Cardiac muscle cell (in vitro differentiated cells and primary cell): ENCODE data around the gene LRRC74A. TPM values are rescaled to one million over a fixed set of nuclear protein-coding genes. Genes with fewer than 3 reads are reported as not detected.

Source experiments
- DNase-seq, 2 donors: peaks; one replicate each; pipeline versions ENCODE4 v3.0.0 to v3.0.0-alpha.2; 2010 to 2017; ENCODE audit warnings: low read depth in 1 of 2, low spot score in 1 of 2
- H3K27ac ChIP-seq: fragments of 200-600 bp; sonication (generic); 2 replicates; pipeline ENCODE4 v1.5.1; 2016
- H3K27me3 ChIP-seq: fragments of 200-600 bp; sonication (generic); 2 replicates; pipeline ENCODE4 v1.6.0; 2016; ENCODE audit warnings: control low read depth
- H3K36me3 ChIP-seq: fragments of 200-600 bp; sonication (generic); 2 replicates; pipeline ENCODE4 v1.5.1; 2016; ENCODE audit warnings: control low read depth
- H3K4me1 ChIP-seq: fragments of 200-600 bp; sonication (generic); 2 replicates; pipeline ENCODE4 v1.8.1; 2017; ENCODE audit warnings: low read depth, mild to moderate bottlenecking, mixed run types
- H3K4me3 ChIP-seq: fragments of 200-600 bp; sonication (generic); 2 replicates; pipeline ENCODE4 v1.5.1; 2016; ENCODE audit warnings: mild to moderate bottlenecking
- H3K9me3 ChIP-seq: fragments of 200-600 bp; sonication (generic); 2 replicates; pipeline ENCODE4 v1.5.1; 2017; ENCODE audit warnings: low read depth, mild to moderate bottlenecking, control low read depth
- CTCF ChIP-seq: IDR thresholded peaks from 2 replicates; pipeline ENCODE4 v1.5.1; 2012; ENCODE audit warnings: low read depth, mild to moderate bottlenecking, low read length
- polyA plus RNA-seq: library from polyadenylated mRNA; unstranded; fragments of >200 nt; fragmentation: Nextera tagmentation; extraction: Ambion mirVana; gene quantifications from 2 replicates; pipeline ENCODE4 v1.2.1, GENCODE V29; 2016
- total RNA-seq: library from RNA; depleted of rRNA; stranded (reverse); fragments of >200 nt; gene quantifications from 2 replicates; pipeline ENCODE4 v1.2.3, GENCODE V29; 2016

Gene LRRC74A
- total and polyA plus RNA-seq, 2 experiments from 2014 or later, result not detected

GRCh38 chr14:76793324-76793723 is 32.9 kb upstream of the LRRC74A start:
- TF ChIP-seq CTCF, result no peak

GRCh38 chr14:76793956-76794355 is 32.3 kb upstream of the LRRC74A start:
- Histone ChIP-seq H3K27me3 (no peaks in the 10 kb centered on the region), H3K36me3 (peaks cover 35% of the 10 kb centered on the region), H3K9me3 (no peaks in the 10 kb centered on the region), H3K27ac (no peak overlapping the region), H3K4me1 (no peaks in the 10 kb centered on the region), H3K4me3 (no peak overlapping the region)
- TF ChIP-seq CTCF, result no peak
- DNase-seq, result no peak

More at GRCh38 chr14:76793324-76793723, 32.9 kb upstream of the LRRC74A start:
- Histone ChIP-seq H3K27me3 (no peaks in the 10 kb centered on the region), H3K9me3 (no peaks in the 10 kb centered on the region), H3K4me1 (no peaks in the 10 kb centered on the region), H3K4me3 (no peak overlapping the region), H3K27ac (no peak overlapping the region), H3K36me3 (peaks cover 37% of the 10 kb centered on the region)
- no peak for DNase-seq

GRCh38 chr14:76806446-76806845 is 19.8 kb upstream of the LRRC74A start:
- Histone ChIP-seq H3K27me3 (no peaks in the 10 kb centered on the region), H3K4me3 (no peak overlapping the region), H3K4me1 (peaks cover 13% of the 10 kb centered on the region), H3K27ac (no peak overlapping the region), H3K36me3 (peaks cover 41% of the 10 kb centered on the region), H3K9me3 (no peaks in the 10 kb centered on the region)
- TF ChIP-seq CTCF, result no peak
- no peak for DNase-seq

GRCh38 chr14:76808011-76808410 is 18.2 kb upstream of the LRRC74A start:
- H3K4me3 ChIP-seq, result no peak overlapping the region
- TF ChIP-seq CTCF, result no peak
- H3K9me3 ChIP-seq, result no peaks in the 10 kb centered on the region
- H3K27ac ChIP-seq, result no peak overlapping the region
- no peaks in the 10 kb centered on the region for H3K27me3 ChIP-seq
- H3K4me1 ChIP-seq, result peaks cover 15% of the 10 kb centered on the region
- DNase-seq, result no peak
- peaks cover 39% of the 10 kb centered on the region for H3K36me3 ChIP-seq

GRCh38 chr14:76808990-76809389 is 17.2 kb upstream of the LRRC74A start:
- Histone ChIP-seq H3K4me3 (no peak overlapping the region), H3K27ac (no peak overlapping the region), H3K36me3 (peaks cover 31% of the 10 kb centered on the region), H3K4me1 (peaks cover 15% of the 10 kb centered on the region), H3K27me3 (no peaks in the 10 kb centered on the region), H3K9me3 (no peaks in the 10 kb centered on the region)
- TF ChIP-seq CTCF, result no peak
- DNase-seq, result no peak

GRCh38 chr14:76810525-76810924 is 15.7 kb upstream of the LRRC74A start:
- H3K4me1 ChIP-seq, result peaks cover 15% of the 10 kb centered on the region
- H3K27me3 ChIP-seq, result no peaks in the 10 kb centered on the region
- peak overlapping the region; percentile 0 for H3K4me3 ChIP-seq
- peaks cover 23% of the 10 kb centered on the region for H3K36me3 ChIP-seq
- no peak for TF ChIP-seq CTCF
- H3K27ac ChIP-seq, result no peak overlapping the region
- DNase-seq, result no peak
- no peaks in the 10 kb centered on the region for H3K9me3 ChIP-seq
